ENCODE measurements around the gene WWP2. TPM values are rescaled to one million over a fixed set of nuclear protein-coding genes. Genes with fewer than 3 reads are reported as not detected.

Gene WWP2
- total RNA-seq, 2 experiments from 2014 or later = 35.8 to 39.5 TPM

Small RNAs within 50 kb of the gene (microRNA-seq; reads per million reads assigned to microRNA genes)
- gene MIR140 (ENCODE audit: borderline microRNAs expressed, borderline number of aligned reads, borderline replicate concordance) = 2,933 reads per million, percentile 91 among the genes with 10 or more reads in this experiment

Other genes starting within 250 kb of the WWP2 start
- 10 to 100 TPM; 28.2 to 32.7 TPM for gene NFAT5, start 196.4 kb upstream of the WWP2 start, total RNA-seq
- 10 to 100 TPM; 14.9 to 18.2 TPM for gene NQO1, start 35.8 kb upstream of the WWP2 start, total RNA-seq
- 10 to 100 TPM; 92.4 to 95.2 TPM for gene NOB1, start 7.4 kb upstream of the WWP2 start, total RNA-seq
- under 1 TPM; 0.44 to 0.81 TPM for gene CLEC18A, start 189.0 kb downstream of the WWP2 start, total RNA-seq